HG02759 (cell line): Measurements from ENCODE around the gene ARHGAP45.

Source experiments
- ATAC-seq: cut with Tn5 transposase; IDR thresholded peaks from one replicate; pipeline ENCODE4 v1.9.1; 2021; ENCODE audit warnings: mild to moderate bottlenecking, moderate library complexity; ENCODE audit not compliant: unreplicated experiment

The ARHGAP45 gene

GRCh38 chr19:1039646-1040475 lies 27.1 kb upstream of the ARHGAP45 start, which contains the start of gene ABCA7:
Gene ABCA7 (plus strand): TSS chr19:1040107. CDS start chr19:1041362, 1,255 bp downstream.
- peak; percentile 81 for ATAC-seq

- ATAC-seq, result peak; percentile 36
Measured at GRCh38 chr19:1040476-1041271, 26.3 kb upstream of the ARHGAP45 start.

GRCh38 chr19:1041272-1041834 lies 25.6 kb upstream of the ARHGAP45 start:
- ATAC-seq, result no peak

- no peak for ATAC-seq
Measured at GRCh38 chr19:1041835-1042685, 24.9 kb upstream of the ARHGAP45 start.

- no peak for ATAC-seq
Measured at GRCh38 chr19:1042689-1043511, 24.1 kb upstream of the ARHGAP45 start.

GRCh38 chr19:1045247-1045603 lies 21.7 kb upstream of the ARHGAP45 start:
- no peak for ATAC-seq

- ATAC-seq, result no peak
Measured at GRCh38 chr19:1046117-1046626, 20.8 kb upstream of the ARHGAP45 start.

GRCh38 chr19:1046836-1047695 lies 19.9 kb upstream of the ARHGAP45 start:
- no peak for ATAC-seq

GRCh38 chr19:1047696-1048147 lies 19.2 kb upstream of the ARHGAP45 start:
- ATAC-seq, result no peak

- ATAC-seq, result no peak
Measured at GRCh38 chr19:1049106-1049505, 17.9 kb upstream of the ARHGAP45 start.

- no peak for ATAC-seq
Measured at GRCh38 chr19:1049800-1050199, 17.2 kb upstream of the ARHGAP45 start.

GRCh38 chr19:1050989-1051788 lies 15.8 kb upstream of the ARHGAP45 start:
- no peak for ATAC-seq

- no peak for ATAC-seq
Measured at GRCh38 chr19:1051791-1052190, 15.2 kb upstream of the ARHGAP45 start.

GRCh38 chr19:1052349-1052975 lies 14.5 kb upstream of the ARHGAP45 start:
- no peak for ATAC-seq

GRCh38 chr19:1053176-1054101 lies 13.5 kb upstream of the ARHGAP45 start:
- no peak for ATAC-seq
